ENCODE data around the gene STX12. TPM values are rescaled to one million over a fixed set of nuclear protein-coding genes. Genes with fewer than 3 reads are reported as not detected.

Gene STX12
- total RNA-seq, 1 experiment from 2014 or later = 9.9 TPM

DNA sequence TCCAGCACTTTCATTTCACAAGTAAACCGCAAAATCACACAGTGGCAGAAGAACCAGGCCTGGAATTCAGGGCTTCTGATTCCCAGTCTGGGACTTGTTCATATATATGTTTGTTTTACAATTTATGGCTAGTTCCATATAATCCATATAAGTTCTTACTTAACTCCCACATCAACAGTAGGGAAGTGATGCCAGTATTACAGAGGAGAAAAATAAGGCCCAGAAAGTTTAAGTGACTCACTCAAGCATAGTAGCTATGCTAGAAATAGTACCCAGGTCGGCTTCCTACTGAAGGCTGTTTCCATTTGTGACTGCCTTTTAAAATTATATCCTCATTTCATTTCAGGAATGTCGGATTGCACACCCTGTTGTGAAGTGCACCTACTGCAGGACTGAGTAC lies 45.9 kb upstream of the STX12 start:
- H3K9me3 ChIP-seq (ENCODE audit: control insufficient read depth, low read depth, low read length) = no peaks in the 10 kb centered on the region
- no peak overlapping the region for H3T11ph ChIP-seq (ENCODE audit: low read length)
- no peak for TF ChIP-seq CTCF (conservative IDR thresholded peaks at IDR 0.05)
- H4K91ac ChIP-seq (ENCODE audit: insufficient read length, low read depth, low read length) = no peak overlapping the region
- no peak overlapping the region for H4K8ac ChIP-seq (replicated peaks; ENCODE audit: insufficient read length, low read depth, low read length)
- H3K4ac ChIP-seq (ENCODE audit: low read depth, low read length) = no peak overlapping the region
- H3K9me3 Mint-ChIP-seq = no peaks in the 10 kb centered on the region; a peak in 1 of 5 replicates
- WGBS (ENCODE audit: extremely low coverage, insufficient read length, low lambda C conversion rate) = no CpG with 5 or more reads among the region's 3 CpGs
- no peak overlapping the region for H3K14ac ChIP-seq (ENCODE audit: insufficient read depth, low read length)
- no peak overlapping the region for H4K5ac ChIP-seq (ENCODE audit: insufficient read length, low read depth, low read length)
- no peak overlapping the region for H2BK5ac ChIP-seq (ENCODE audit: insufficient read length, low read length)
- H2AK5ac ChIP-seq (ENCODE audit: insufficient read length, low read length) = no peak overlapping the region
- H2AFZ ChIP-seq (ENCODE audit: low read length) = no peak overlapping the region
- no peak overlapping the region for H2BK20ac ChIP-seq (ENCODE audit: low read depth, low read length, poor library complexity, severe bottlenecking)
- no peaks in the 10 kb centered on the region for H3K79me1 ChIP-seq (ENCODE audit: insufficient read depth, low read depth, low read length, poor library complexity, severe bottlenecking)
- H3K27ac Mint-ChIP-seq = no peak overlapping the region
- no peak overlapping the region for H2BK15ac ChIP-seq (ENCODE audit: low read depth, low read length)
- peaks cover 8% of the 10 kb centered on the region for H3K27me3 Mint-ChIP-seq (ENCODE audit: low read depth)
- peak overlapping the region in 1 of 2 experiments; percentile 87; a peak in 3 of 5 replicates for H3K4me3 Mint-ChIP-seq
- no peak for DNase-seq
- no peak overlapping the region for H2BK12ac ChIP-seq (ENCODE audit: insufficient read length, low read depth, low read length)
- no peaks in the 10 kb centered on the region for H3K4me1 ChIP-seq (ENCODE audit: insufficient read depth, low read length)
- no peak overlapping the region for H3K9ac ChIP-seq (ENCODE audit: extremely low read depth, insufficient read length, low read length)
- peak overlapping the region; percentile 95 for H3K4me2 ChIP-seq (ENCODE audit: insufficient read depth, insufficient read length, low read length)
- no peaks in the 10 kb centered on the region for H3K27me3 ChIP-seq (ENCODE audit: insufficient read depth, low read length)
- no peaks in the 10 kb centered on the region for H3K79me2 ChIP-seq (ENCODE audit: insufficient read depth, low read length)
- peaks cover 1 to 18% (median 18%) of the 10 kb centered on the region in 3 experiments; a peak in 6 of 7 replicates for H3K36me3 Mint-ChIP-seq (ENCODE audit: insufficient read depth in 1 of 3, low read depth in 3 of 3)
- no peak overlapping the region for H3K18ac ChIP-seq (ENCODE audit: insufficient read length, low read depth, low read length)
- no peak overlapping the region for H3K27ac ChIP-seq (ENCODE audit: insufficient read length, low read depth, low read length)
- H2BK120ac ChIP-seq (ENCODE audit: low read depth, low read length, poor library complexity, severe bottlenecking) = no peak overlapping the region
- H4K20me1 ChIP-seq (ENCODE audit: control insufficient read depth, insufficient read depth, insufficient read length) = no peaks in the 10 kb centered on the region
- peaks cover 6% of the 10 kb centered on the region for H3K23me2 ChIP-seq (ENCODE audit: insufficient read length, low read depth, low read length, poor library complexity, severe bottlenecking)
- H3K4me1 Mint-ChIP-seq = peaks cover 9 to 12% of the 10 kb centered on the region in 2 experiments
- no peak overlapping the region for H3K56ac ChIP-seq (ENCODE audit: insufficient read length, low read depth, low read length)
- no peak overlapping the region for H3K23ac ChIP-seq (ENCODE audit: insufficient read length, low read depth, low read length)
